Activated gamma-delta T cell treated with anti-CD3 and anti-CD28 coated beads, Interleukin-2, amount 50 U/mL, for 16 hours (primary cell): ENCODE data around the gene SLC39A8.

Experiments
- DNase-seq: peaks from one replicate; pipeline ENCODE4 v3.0.0-alpha.2; 2020; ENCODE audit warnings: low read depth

The SLC39A8 gene

GRCh38 chr4:102339018-102339417, 6.3 kb downstream of the SLC39A8 start:
- DNase-seq: no peak

GRCh38 chr4:102338405-102338804, 6.9 kb downstream of the SLC39A8 start:
- DNase-seq: no peak

DNA sequence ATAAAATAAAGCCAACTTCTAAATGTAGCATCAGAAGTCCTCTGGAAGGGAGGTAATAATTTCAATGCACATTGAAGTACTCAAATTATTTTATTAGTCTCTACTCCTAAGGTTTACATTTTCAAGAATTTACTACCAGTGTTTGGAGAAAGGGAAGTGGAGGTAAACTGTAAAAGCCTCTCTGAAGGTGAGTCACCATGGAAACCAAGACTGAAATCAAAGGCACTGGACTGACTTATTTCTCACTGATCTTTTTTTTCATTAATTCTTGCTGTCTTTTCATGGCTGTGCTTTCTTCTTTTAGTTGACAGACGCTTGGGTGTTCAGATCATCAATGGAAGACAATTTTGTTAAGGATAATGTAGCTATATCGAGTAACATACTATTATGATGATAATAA, 9.7 kb downstream of the SLC39A8 start:
- DNase-seq: no peak

GRCh38 chr4:102334624-102335023, 10.7 kb downstream of the SLC39A8 start:
- no peak for DNase-seq

GRCh38 chr4:102333787-102334186, 11.5 kb downstream of the SLC39A8 start:
- DNase-seq: no peak

GRCh38 chr4:102328045-102328444, 17.2 kb downstream of the SLC39A8 start:
- DNase-seq: no peak

DNA sequence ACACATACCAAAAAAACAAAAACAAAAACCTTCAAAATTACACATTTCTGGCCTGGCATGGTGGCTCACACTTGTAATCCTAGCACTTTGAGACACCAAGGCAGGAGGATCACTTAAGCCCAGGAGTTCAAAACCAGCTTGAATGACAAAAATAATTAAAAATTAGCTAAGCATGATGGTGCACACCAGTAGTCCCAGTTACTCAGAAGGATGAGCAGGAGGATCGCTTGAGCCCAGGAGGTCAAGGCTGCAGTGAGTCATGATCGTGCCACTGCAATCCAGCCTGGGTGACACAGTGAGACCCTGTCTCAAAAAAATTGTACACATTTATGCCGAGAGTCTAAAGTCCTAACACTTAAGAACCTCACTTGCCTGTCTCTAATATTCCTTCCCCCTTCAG, 18.3 kb downstream of the SLC39A8 start:
- DNase-seq: no peak

DNA sequence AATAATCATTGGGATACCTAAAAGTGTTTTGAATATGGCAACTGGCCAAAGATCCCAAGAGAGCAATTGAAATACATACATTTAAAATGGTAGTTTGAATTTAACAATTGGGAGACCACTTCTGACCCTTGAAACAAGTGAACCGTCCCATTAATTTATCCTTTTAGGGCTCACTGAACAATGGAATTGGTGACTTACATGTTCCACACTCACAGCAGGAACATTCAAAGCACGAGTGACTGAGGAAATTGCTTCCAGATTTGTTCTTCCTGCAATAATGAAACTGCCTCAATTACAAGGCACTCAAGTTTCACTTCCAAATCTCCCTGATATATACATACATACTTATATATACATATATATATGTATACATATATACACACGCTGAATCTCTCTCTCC, 20.6 kb downstream of the SLC39A8 start:
- DNase-seq: no peak

DNA sequence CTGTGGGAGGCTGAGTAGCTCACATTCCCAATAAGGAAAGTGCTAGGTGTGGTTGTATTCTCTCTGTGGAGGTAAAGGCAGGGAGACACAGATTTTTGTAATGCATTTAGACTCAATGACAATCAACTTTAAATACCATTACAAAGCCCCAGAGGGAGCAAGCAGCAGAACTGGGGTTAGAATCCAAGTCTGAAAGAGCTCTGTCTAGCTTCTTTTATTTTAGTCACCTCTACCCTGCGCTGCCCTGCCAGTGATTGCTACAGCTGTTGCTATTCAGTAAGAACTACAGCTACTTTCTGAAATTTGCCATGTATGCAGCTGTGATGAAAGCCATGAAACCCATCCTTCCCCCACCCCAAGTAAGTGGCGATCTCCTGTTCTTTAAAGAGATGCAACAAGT, 22.5 kb downstream of the SLC39A8 start:
- DNase-seq: no peak

DNA sequence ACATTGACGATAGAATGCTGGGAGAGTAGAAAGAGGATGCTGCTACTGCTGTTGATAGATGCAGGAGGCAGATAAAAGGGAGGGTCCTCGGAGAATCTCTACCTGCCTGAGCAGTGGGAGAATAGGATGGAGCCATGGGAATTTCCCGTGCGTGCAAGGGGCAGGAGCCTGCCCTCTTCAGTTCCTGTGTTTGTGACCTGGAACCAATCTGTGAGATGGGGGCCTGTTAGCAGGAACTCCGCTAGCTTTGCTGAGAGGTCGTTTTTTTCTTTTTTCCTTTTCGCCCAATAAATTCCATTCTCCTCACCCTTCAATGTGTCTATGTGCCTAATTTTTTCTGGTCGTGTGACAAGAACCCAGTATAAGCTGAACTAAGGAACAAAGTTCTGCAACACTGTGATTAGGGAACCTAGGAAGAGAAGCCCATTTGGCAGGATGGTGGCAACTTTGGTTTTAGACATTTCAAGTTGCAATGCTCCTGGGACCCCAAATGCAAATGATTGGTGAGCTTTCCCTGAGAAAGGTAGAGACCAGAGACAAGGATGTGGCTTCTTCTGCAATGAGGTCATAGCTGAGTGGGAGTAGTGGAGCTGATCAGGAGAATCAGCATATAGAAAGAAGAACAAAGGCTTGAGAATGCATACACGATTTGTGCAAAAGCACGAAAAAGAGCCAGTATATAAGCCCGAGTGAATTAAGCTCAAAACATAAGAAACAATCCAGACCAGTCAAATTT, 23.9 kb downstream of the SLC39A8 start:
- DNase-seq: no peak

DNA sequence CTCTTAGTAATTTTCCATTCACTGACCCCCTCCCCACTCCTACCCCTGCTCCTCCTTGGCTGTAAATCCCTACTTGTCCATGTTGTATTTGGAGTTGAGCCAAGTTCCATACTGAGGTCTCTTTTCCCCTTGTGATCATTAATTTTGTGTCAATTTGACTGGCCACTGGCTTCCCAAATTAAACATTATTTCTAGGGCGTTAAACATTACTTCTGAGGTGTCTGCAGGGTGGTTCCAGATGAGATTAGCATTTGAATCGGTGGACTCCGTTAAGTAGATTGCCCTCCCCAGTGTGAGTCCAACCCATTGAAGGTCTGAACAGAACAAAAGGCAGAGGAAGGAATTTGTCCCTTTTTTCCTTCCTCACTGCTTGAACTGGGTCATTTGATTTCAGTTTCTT, 25.7 kb downstream of the SLC39A8 start:
- DNase-seq: no peak

DNA sequence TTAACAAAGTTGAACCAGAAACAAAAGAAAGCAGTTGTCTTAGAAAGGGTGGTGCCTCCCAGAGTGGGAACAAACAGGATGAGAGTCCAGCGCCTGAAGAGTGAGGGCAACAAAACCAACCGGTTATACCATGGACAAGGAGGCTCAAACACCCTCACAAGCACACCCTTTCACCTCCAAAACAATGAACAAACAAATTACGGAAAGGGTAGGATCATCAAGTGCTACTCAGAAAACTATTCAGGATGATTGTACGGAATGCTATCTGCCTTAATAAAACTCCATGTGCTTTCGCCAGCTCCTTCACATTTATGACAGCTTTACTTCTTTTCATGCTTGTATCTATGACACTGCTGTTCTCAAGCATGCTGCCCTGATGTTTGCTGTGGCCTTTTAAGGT, 26.8 kb downstream of the SLC39A8 start:
- DNase-seq: no peak

DNA sequence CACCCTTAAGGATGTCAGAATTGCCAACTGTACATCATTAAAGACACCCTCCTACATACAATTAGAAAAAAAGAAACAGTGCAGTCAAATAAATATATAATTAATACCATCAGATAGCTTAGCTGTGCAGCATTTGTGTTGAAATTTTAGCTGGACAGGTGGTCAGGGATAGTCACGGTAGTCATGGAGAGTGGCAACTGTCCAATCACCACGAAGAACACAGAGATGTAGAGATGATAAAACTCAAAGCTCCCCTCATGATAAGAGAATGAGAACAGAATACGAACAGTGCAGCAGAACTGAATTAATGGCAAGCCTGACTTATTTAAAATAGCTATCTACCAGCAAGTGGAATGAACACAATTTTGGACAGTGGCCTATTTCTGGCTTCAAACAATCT, 27.2 kb downstream of the SLC39A8 start:
- DNase-seq: no peak

- DNase-seq: no peak
Observed at GRCh38 chr4:102317459-102317858, 27.8 kb downstream of the SLC39A8 start.

DNA sequence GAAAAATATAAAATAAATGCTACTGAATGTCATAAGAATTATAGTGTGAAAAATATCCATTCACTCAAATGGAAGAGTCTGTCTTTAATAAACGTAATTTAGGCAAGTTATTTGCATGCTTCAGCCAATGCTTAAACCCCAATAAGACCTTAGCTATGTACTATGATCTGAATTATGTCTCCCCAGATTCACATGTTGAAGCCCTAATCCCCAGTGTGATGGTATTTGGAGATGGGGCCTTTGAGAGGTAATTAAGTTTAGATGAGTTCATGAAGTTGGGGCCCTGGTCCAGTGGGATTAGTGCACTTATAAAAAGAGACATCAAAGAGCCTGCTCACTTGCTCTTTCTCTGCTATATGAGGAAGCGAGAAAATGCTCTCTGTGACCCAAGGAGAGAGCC, 28.7 kb downstream of the SLC39A8 start:
- DNase-seq: no peak

DNA sequence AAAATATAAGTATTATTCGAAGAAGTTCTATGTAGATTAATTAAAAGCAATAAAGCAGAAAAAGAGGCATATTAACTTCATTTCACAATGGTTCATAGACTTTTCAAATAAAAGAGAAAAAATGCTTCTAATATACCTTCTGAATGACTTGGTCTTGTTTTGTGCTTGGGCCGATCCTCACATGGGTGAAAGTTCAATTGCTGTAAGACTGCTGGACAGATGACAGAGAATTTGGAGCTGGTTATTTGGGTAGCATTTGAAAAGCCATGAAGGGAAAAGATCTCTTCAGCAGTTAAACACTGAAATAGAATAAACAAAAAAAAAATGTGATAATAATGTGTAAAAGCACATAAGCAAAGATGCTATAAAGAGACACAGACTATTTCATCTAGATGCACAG, 29.8 kb downstream of the SLC39A8 start:
- no peak for DNase-seq

- DNase-seq: no peak
Observed at GRCh38 chr4:102312417-102312816, 32.9 kb downstream of the SLC39A8 start.

GRCh38 chr4:102311912-102312311, 33.4 kb downstream of the SLC39A8 start:
- no peak for DNase-seq

- no peak for DNase-seq
Observed at GRCh38 chr4:102311407-102311806, 33.9 kb downstream of the SLC39A8 start.

GRCh38 chr4:102308032-102308799, 37.1 kb downstream of the SLC39A8 start:
- DNase-seq: no peak

DNA sequence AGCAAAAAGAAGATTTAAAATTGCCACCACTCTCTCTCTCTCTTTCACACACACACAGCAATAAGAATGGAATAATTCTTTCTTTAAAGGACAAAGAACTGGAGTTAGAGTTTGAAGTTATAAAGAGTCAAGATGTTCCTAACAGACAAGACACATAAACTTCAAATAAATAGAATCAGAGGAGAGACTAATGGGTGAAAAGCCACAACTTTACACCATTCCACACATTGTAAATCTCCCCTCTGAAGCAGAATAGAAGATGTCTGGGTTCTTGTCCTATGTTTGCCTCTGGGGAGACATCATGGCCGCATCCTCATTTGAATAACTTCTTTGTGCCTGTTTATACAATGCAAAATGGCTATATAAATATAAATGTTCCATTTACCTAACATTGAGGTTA, 39.6 kb downstream of the SLC39A8 start:
- no peak for DNase-seq

DNA sequence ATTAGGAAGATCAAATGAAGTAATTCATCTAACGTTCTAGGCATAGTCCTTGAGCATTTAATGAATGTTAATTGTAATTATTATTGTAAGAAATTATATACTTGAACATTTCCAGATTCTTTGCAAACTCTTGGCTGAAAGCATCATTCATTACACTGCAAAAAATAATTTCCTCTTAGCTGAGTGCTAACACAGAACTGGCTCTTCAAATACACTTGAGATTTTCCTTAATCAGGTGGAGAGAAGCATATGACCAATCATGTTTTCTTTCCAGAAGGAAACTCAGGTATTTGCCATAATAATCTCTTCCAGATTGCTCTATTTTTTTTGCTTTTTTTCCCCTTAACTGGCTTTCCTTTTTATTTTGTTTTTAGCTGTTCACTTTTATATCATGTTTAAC, 42.5 kb downstream of the SLC39A8 start:
- no peak for DNase-seq

DNA sequence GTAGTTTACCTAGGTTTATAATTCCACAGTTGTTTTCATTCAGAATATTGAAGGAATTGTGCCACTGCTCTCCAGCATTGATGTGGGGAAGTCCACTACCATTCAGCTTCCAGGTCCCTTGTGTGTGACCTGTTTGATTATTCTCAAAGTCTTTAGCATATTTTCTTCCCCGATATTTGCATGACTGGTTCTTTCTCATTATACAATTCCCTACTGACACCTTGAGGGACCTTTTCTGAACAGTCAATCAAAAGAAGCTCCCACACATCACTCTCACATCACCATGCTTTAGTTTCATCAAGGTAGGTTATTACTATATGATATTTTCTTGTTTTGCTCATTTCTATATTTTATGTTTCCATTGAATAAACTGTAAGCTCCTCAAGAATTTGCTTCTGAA, 44.1 kb downstream of the SLC39A8 start:
- no peak for DNase-seq
